HCT116 (cell line): Measurements from ENCODE around the gene MACROD1.

Experiments used
- CTCF ChIP-seq, 3 experiments: fragments of 200-600 bp in 1 of 3; sonication (generic) in 1 of 3; IDR thresholded peaks in 2 of 3; conservative IDR thresholded peaks in 1 of 3; 2 replicates each; pipeline ENCODE4 v1.5.1; 2012 to 2017; ENCODE audit warnings: low read depth in 2 of 3, low read length in 2 of 3, antibody characterized with exemption in 1 of 3, borderline replicate concordance in 1 of 3, control low read depth in 1 of 3, mild to moderate bottlenecking in 1 of 3, mixed read lengths in 1 of 3, mixed run types in 1 of 3, moderate library complexity in 1 of 3; ENCODE audit not compliant: insufficient read depth in 1 of 3
- EGR1 ChIP-seq: IDR thresholded peaks from 2 replicates; pipeline ENCODE4 v1.6.1; 2012; ENCODE audit warnings: low read depth
- EZH2 ChIP-seq: fragments of 200-600 bp; sonication (generic); IDR thresholded peaks from 2 replicates; pipeline ENCODE4 v1.6.1; 2017; ENCODE audit warnings: antibody characterized with exemption, mixed run types
- EZH2phosphoT487 ChIP-seq: fragments of 200-600 bp; IDR thresholded peaks from 2 replicates; pipeline ENCODE4 v1.6.1; 2018; ENCODE audit warnings: antibody characterized with exemption, borderline replicate concordance
- MAX ChIP-seq: IDR thresholded peaks from 2 replicates; pipeline ENCODE4 v1.6.1; 2012
- POLR2A ChIP-seq: IDR thresholded peaks from 2 replicates; pipeline ENCODE4 v1.7.0; 2011; ENCODE audit warnings: borderline replicate concordance; ENCODE audit not compliant: insufficient read depth, insufficient read length; ENCODE audit errors: extremely low read depth
- POLR2AphosphoS5 ChIP-seq: IDR thresholded peaks from 2 replicates; pipeline ENCODE4 v1.6.1; 2011; ENCODE audit warnings: mild to moderate bottlenecking, low read depth, low read length, moderate library complexity
- RAD21 ChIP-seq: IDR thresholded peaks from 2 replicates; pipeline ENCODE4 v1.6.1; 2012; ENCODE audit warnings: low read depth, mild to moderate bottlenecking
- REST ChIP-seq: IDR thresholded peaks from 2 replicates; pipeline ENCODE4 v1.6.1; 2012; ENCODE audit warnings: low read depth
- SIN3A ChIP-seq: IDR thresholded peaks from 2 replicates; pipeline ENCODE4 v1.6.1; 2012; ENCODE audit warnings: low read depth
- ZNF274 ChIP-seq: fragments of 200-500 bp; sonication (Bioruptor generic); IDR thresholded peaks from 2 replicates; pipeline ENCODE4 v1.6.1; 2014; ENCODE audit warnings: mild to moderate bottlenecking, low read depth, low read length, inconsistent platforms

- TF ChIP-seq CTCF (IDR thresholded peaks at IDR 0.05 in 2 of 3, conservative IDR thresholded peaks at IDR 0.05 in 1 of 3; ENCODE audit: borderline replicate concordance in 1 of 3, insufficient read depth in 1 of 3, low read depth in 2 of 3, low read length in 2 of 3) (no peak), ZNF274 (no peak), EGR1 (no peak), SIN3A (no peak), MAX (no peak), POLR2AphosphoS5 (no peak), EZH2phosphoT487 (no peak), POLR2A (no peak), RAD21 (no peak), EZH2 (no peak), REST (no peak)
These were observed 113.5 kb downstream of the MACROD1 start for GRCh38 chr11:64052436-64052835.
